Measurements from ENCODE around the gene ABCB1. TPM values are rescaled to one million over a fixed set of nuclear protein-coding genes. Genes with fewer than 3 reads are reported as not detected.

Gene ABCB1
- total and polyA plus RNA-seq, 2 of the 13 experiments (the other 11 are each of a cell fraction or from before 2014, with no cell fraction given), result 42.8 to 52.6 TPM

DNA sequence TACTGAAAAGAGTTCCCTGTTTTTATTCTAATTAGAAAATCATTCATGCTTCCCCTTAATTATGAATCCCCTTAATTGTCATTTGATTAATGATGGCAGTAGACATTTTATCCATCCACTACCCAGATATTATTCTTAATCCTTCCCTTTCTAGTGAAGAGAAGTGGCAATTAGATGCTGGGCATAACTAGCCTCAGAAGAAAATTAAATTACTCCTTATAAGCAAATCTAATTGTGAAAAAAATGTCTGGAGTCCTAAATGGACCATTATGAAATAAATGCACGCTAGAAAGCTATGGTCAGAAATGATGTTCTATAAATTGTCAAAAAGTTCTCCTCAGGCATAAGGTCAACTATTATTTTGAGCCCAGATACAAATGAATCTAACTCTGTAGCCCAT, 4.5 kb downstream of the ABCB1 start:
- 90% methylated on average over 1 of the region's 1 CpG for WGBS (ENCODE audit: low lambda C conversion rate)
- Histone ChIP-seq H4K20me1 (ENCODE audit: insufficient read depth, low read length) (no peaks in the 10 kb centered on the region), H3K4me2 (ENCODE audit: low read depth, low read length) (no peak overlapping the region), H3K9me3 (ENCODE audit: low read length) (no peaks in the 10 kb centered on the region), H3K9ac (ENCODE audit: insufficient read depth, low read depth, low read length) (no peak overlapping the region), H3K4me1 (ENCODE audit: insufficient read depth, low read length) (peaks cover 48% of the 10 kb centered on the region), H3K27me3 (ENCODE audit: control insufficient read depth in 1 of 2, insufficient read depth in 2 of 2, low read length in 2 of 2) (no peaks in the 10 kb centered on the region), H3K27ac (ENCODE audit: extremely low read length, insufficient read depth, low read length) (no peak overlapping the region), H3K79me2 (ENCODE audit: insufficient read depth, low read length) (peaks cover 22% of the 10 kb centered on the region), H3K4me3 (replicated peaks in 1 of 3; ENCODE audit: insufficient read depth in 1 of 3, low read depth in 2 of 3, low read length in 3 of 3) (no peak overlapping the region), H3K36me3 (replicated peaks in 1 of 2; ENCODE audit: control insufficient read depth in 1 of 2, insufficient read depth in 2 of 2, low read length in 2 of 2) (peaks cover 0 to 18% of the 10 kb centered on the region in 2 experiments; a peak in 2 of 5 replicates), H2AFZ (ENCODE audit: low read length) (no peak overlapping the region)
- in situ Hi-C loops (cut with HindIII; ENCODE audit: extremely low pct_ligation_motif_present, low pct_unique_long_range_greater_than_20kb), result no loop called here
- FAIRE-seq (no peak), ATAC-seq (no peak), DNase-seq (ENCODE audit: low spot score) (no peak)
- BruUV-seq (replicated peaks), result no TSS peak
- POLR2A ChIA-PET, result no interaction called here
- TF ChIP-seq, protein P1, sequence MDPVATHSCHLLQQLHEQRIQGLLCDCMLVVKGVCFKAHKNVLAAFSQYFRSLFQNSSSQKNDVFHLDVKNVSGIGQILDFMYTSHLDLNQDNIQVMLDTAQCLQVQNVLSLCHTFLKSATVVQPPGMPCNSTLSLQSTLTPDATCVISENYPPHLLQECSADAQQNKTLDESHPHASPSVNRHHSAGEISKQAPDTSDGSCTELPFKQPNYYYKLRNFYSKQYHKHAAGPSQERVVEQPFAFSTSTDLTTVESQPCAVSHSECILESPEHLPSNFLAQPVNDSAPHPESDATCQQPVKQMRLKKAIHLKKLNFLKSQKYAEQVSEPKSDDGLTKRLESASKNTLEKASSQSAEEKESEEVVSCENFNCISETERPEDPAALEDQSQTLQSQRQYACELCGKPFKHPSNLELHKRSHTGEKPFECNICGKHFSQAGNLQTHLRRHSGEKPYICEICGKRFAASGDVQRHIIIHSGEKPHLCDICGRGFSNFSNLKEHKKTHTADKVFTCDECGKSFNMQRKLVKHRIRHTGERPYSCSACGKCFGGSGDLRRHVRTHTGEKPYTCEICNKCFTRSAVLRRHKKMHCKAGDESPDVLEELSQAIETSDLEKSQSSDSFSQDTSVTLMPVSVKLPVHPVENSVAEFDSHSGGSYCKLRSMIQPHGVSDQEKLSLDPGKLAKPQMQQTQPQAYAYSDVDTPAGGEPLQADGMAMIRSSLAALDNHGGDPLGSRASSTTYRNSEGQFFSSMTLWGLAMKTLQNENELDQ (CRISPR knock-in tag; IDR thresholded peaks at IDR 0.05; ENCODE audit: borderline replicate concordance), result no peak
- TF ChIP-seq NFE2L2 (IDR thresholded peaks at IDR 0.05; ENCODE audit: low read length), result no peak
- no peak for TF ChIP-seq JARID2 (CRISPR knock-in tag; IDR thresholded peaks at IDR 0.05; ENCODE audit: insufficient replicate concordance)
- no peak for TF ChIP-seq YEATS4 (CRISPR knock-in tag; IDR thresholded peaks at IDR 0.05; ENCODE audit: borderline replicate concordance)
- no peak for TF ChIP-seq ZGPAT (CRISPR knock-in tag; IDR thresholded peaks at IDR 0.05)
- no peak for TF ChIP-seq ZNF414 (CRISPR knock-in tag; IDR thresholded peaks at IDR 0.05)
- TF ChIP-seq ATF6 (CRISPR knock-in tag; conservative IDR thresholded peaks at IDR 0.05), result no peak
- TF ChIP-seq LCORL (IDR thresholded peaks at IDR 0.05), result no peak
- TF ChIP-seq LCORL (CRISPR knock-in tag; IDR thresholded peaks at IDR 0.05), result no peak
- TF ChIP-seq ZNF780A (CRISPR knock-in tag; IDR thresholded peaks at IDR 0.05), result no peak
- intact Hi-C loops (cut with micrococcal nuclease; ENCODE audit: unreplicated experiment), result loop anchor here (10.0 kb wide), 1 partner anchor 121 kb away; the partner anchor contains the start of gene ABCB4
- CTCF ChIA-PET (ENCODE audit: low intra/inter-chr PET ratio, low total read pairs), result no interaction called here
